PFSK-1 (cell line): ENCODE data around the gene CD226.

Experiments used
- FOXP2 ChIP-seq: optimal IDR thresholded peaks from 2 replicates; pipeline ENCODE3; 2011; ENCODE audit warnings: borderline replicate concordance, control low read depth, inconsistent platforms; ENCODE audit not compliant: insufficient read depth; ENCODE audit errors: extremely low read length, extremely low read depth
- POLR2AphosphoS5 ChIP-seq: IDR thresholded peaks from 2 replicates; pipeline ENCODE4 v1.6.1; 2012; ENCODE audit warnings: low read depth, mild to moderate bottlenecking, control low read depth, low read length, moderate library complexity
- REST ChIP-seq, 2 experiments: IDR thresholded peaks; 2 replicates each; pipeline versions ENCODE4 v1.6.1 to v1.8.0; 2011 to 2012; ENCODE audit warnings: low read depth in 2 of 2, low read length in 2 of 2, control low read depth in 1 of 2, inconsistent platforms in 1 of 2, mild to moderate bottlenecking in 1 of 2, moderate library complexity in 1 of 2; ENCODE audit not compliant: insufficient read depth in 1 of 2
- SIN3A ChIP-seq: IDR thresholded peaks from 2 replicates; pipeline ENCODE4 v1.6.1; 2012; ENCODE audit warnings: mild to moderate bottlenecking, low read length, moderate library complexity, borderline replicate concordance; ENCODE audit not compliant: insufficient read depth
- TAF1 ChIP-seq: IDR thresholded peaks from 2 replicates; pipeline ENCODE4 v1.6.1; 2012; ENCODE audit warnings: low read length, control low read depth, borderline replicate concordance; ENCODE audit not compliant: insufficient read depth

Gene CD226

GRCh38 chr18:69843015-69843414 lies 104.7 kb downstream of the CD226 start:
- no peak for TF ChIP-seq POLR2AphosphoS5
- TF ChIP-seq TAF1, result no peak

- TF ChIP-seq FOXP2 (no peak), SIN3A (no peak), POLR2AphosphoS5 (no peak), TAF1 (no peak), REST (IDR thresholded peaks at IDR 0.05; ENCODE audit: insufficient read depth in 1 of 2, low read depth in 2 of 2, low read length in 2 of 2) (no peak)
Observed at GRCh38 chr18:69841117-69841516, 106.6 kb downstream of the CD226 start.

GRCh38 chr18:69840445-69840844 lies 107.2 kb downstream of the CD226 start:
- TF ChIP-seq SIN3A (no peak), TAF1 (no peak), REST (IDR thresholded peaks at IDR 0.05; ENCODE audit: insufficient read depth in 1 of 2, low read depth in 2 of 2, low read length in 2 of 2) (no peak), POLR2AphosphoS5 (no peak), FOXP2 (no peak)

- TF ChIP-seq POLR2AphosphoS5, result no peak
- no peak for TF ChIP-seq SIN3A
- TF ChIP-seq REST (IDR thresholded peaks at IDR 0.05; ENCODE audit: insufficient read depth in 1 of 2, low read depth in 2 of 2, low read length in 2 of 2), result no peak
- no peak for TF ChIP-seq FOXP2
- TF ChIP-seq TAF1, result no peak
Observed at GRCh38 chr18:69840001-69840400, 107.7 kb downstream of the CD226 start.

- TF ChIP-seq TAF1, result no peak
- no peak for TF ChIP-seq SIN3A
- TF ChIP-seq POLR2AphosphoS5, result no peak
- no peak for TF ChIP-seq FOXP2
Observed at GRCh38 chr18:69839497-69839896, 108.2 kb downstream of the CD226 start.

GRCh38 chr18:69838620-69839411 lies 108.9 kb downstream of the CD226 start:
- TF ChIP-seq REST (IDR thresholded peaks at IDR 0.05; ENCODE audit: insufficient read depth in 1 of 2, low read depth in 2 of 2, low read length in 2 of 2), result no peak
- TF ChIP-seq TAF1, result no peak
- no peak for TF ChIP-seq POLR2AphosphoS5
- TF ChIP-seq FOXP2, result no peak
- TF ChIP-seq SIN3A, result no peak
